ENCODE results near the gene RABIF.
"Not testable (repeated sequence)": the region's sequence is repeated elsewhere in the genome, so short reads cannot be mapped to it uniquely, and the experiment has no call there.

RABIF gene

GRCh38 chr1:202888531-202889360 is at the start of gene RABIF:
TSS of gene RABIF (minus strand) at chr1:202889149. CDS start at chr1:202889098, 51 bp downstream.
- Mint-ChIP-seq H3K4me3 (peak within 1 kb of the TSS; percentile 81), H3K9me3 (no peaks in the 10 kb centered on the region), H3K27ac (peak within 1 kb of the TSS; percentile 79), H3K27me3 (no peaks in the 10 kb centered on the region), H3K36me3 (peaks cover 21% of the 10 kb centered on the region), H3K4me1 (peaks cover 9% of the 10 kb centered on the region)
- ATAC-seq: peak; percentile 96

GRCh38 chr1:202938287-202938925 is 49.5 kb upstream of the RABIF start:
- Mint-ChIP-seq H3K4me1 (peaks cover 12% of the 10 kb centered on the region), H3K4me3 (no peak overlapping the region), H3K36me3 (peaks cover 27% of the 10 kb centered on the region), H3K27ac (no peak overlapping the region), H3K9me3 (no peaks in the 10 kb centered on the region), H3K27me3 (no peaks in the 10 kb centered on the region)
- ATAC-seq: no peak

GRCh38 chr1:202936409-202936808 is 47.5 kb upstream of the RABIF start:
- peaks cover 13% of the 10 kb centered on the region for H3K4me1 Mint-ChIP-seq
- not testable (repeated sequence) for H3K4me3 Mint-ChIP-seq, H3K9me3 Mint-ChIP-seq, H3K36me3 Mint-ChIP-seq, H3K27me3 Mint-ChIP-seq, ATAC-seq, H3K27ac Mint-ChIP-seq

- Mint-ChIP-seq H3K9me3 (peaks cover 4% of the 10 kb centered on the region), H3K4me1 (peaks cover 13% of the 10 kb centered on the region), H3K27me3 (no peaks in the 10 kb centered on the region), H3K4me3 (no peak overlapping the region), H3K36me3 (peaks cover 3% of the 10 kb centered on the region), H3K27ac (no peak overlapping the region)
- no peak for ATAC-seq
Observed at GRCh38 chr1:202935844-202936243, 46.9 kb upstream of the RABIF start.

GRCh38 chr1:202934755-202935154 is 45.8 kb upstream of the RABIF start:
- Mint-ChIP-seq H3K36me3 (no peaks in the 10 kb centered on the region), H3K4me3 (no peak overlapping the region), H3K4me1 (peaks cover 13% of the 10 kb centered on the region), H3K27me3 (no peaks in the 10 kb centered on the region), H3K9me3 (peaks cover 4% of the 10 kb centered on the region), H3K27ac (no peak overlapping the region)
- ATAC-seq: no peak

- no peaks in the 10 kb centered on the region for H3K27me3 Mint-ChIP-seq
- H3K4me1 Mint-ChIP-seq: peaks cover 13% of the 10 kb centered on the region
- no peak for ATAC-seq
- H3K9me3 Mint-ChIP-seq: peaks cover 4% of the 10 kb centered on the region
- no peaks in the 10 kb centered on the region for H3K36me3 Mint-ChIP-seq
- H3K27ac Mint-ChIP-seq: no peak overlapping the region
- H3K4me3 Mint-ChIP-seq: no peak overlapping the region
Observed at GRCh38 chr1:202932476-202932875, 43.5 kb upstream of the RABIF start.

- Mint-ChIP-seq H3K9me3 (no peaks in the 10 kb centered on the region), H3K36me3 (peaks cover 16% of the 10 kb centered on the region), H3K27ac (peak within 1 kb of the TSS; percentile 89), H3K27me3 (no peaks in the 10 kb centered on the region), H3K4me1 (peaks cover 40% of the 10 kb centered on the region), H3K4me3 (peak within 1 kb of the TSS; percentile 89)
- ATAC-seq: peak; percentile 98
Observed at GRCh38 chr1:202926581-202927491, 37.9 kb upstream of the RABIF start, which contains the start of gene KLHL12. TSS of gene KLHL12 (minus strand) at chr1:202927234. CDS start at chr1:202925162, 2,072 bp downstream.

- no peak for ATAC-seq
- H3K27me3 Mint-ChIP-seq: no peaks in the 10 kb centered on the region
- H3K4me1 Mint-ChIP-seq: peaks cover 40% of the 10 kb centered on the region
- H3K4me3 Mint-ChIP-seq: no peak overlapping the region
- no peaks in the 10 kb centered on the region for H3K9me3 Mint-ChIP-seq
- H3K27ac Mint-ChIP-seq: no peak overlapping the region
- peaks cover 16% of the 10 kb centered on the region for H3K36me3 Mint-ChIP-seq
Observed at GRCh38 chr1:202923533-202923932, 34.6 kb upstream of the RABIF start.

GRCh38 chr1:202919615-202920014 is 30.7 kb upstream of the RABIF start:
- Mint-ChIP-seq H3K4me1 (peaks cover 25% of the 10 kb centered on the region), H3K27me3 (no peaks in the 10 kb centered on the region), H3K27ac (no peak overlapping the region), H3K4me3 (no peak overlapping the region), H3K9me3 (no peaks in the 10 kb centered on the region), H3K36me3 (peaks cover 32% of the 10 kb centered on the region)
- no peak for ATAC-seq

- ATAC-seq: no peak
- Mint-ChIP-seq H3K9me3 (no peaks in the 10 kb centered on the region), H3K4me1 (no peaks in the 10 kb centered on the region), H3K27ac (no peak overlapping the region), H3K36me3 (peaks cover 55% of the 10 kb centered on the region), H3K4me3 (no peak overlapping the region), H3K27me3 (no peaks in the 10 kb centered on the region)
Observed at GRCh38 chr1:202915146-202915545, 26.2 kb upstream of the RABIF start.

- H3K36me3 Mint-ChIP-seq: peaks cover 56% of the 10 kb centered on the region
- H3K27me3 Mint-ChIP-seq, ATAC-seq, H3K9me3 Mint-ChIP-seq, H3K4me3 Mint-ChIP-seq, H3K27ac Mint-ChIP-seq, H3K4me1 Mint-ChIP-seq: not testable (repeated sequence)
Observed at GRCh38 chr1:202912476-202912875, 23.5 kb upstream of the RABIF start.

GRCh38 chr1:202909494-202909893 is 20.5 kb upstream of the RABIF start:
- H3K9me3 Mint-ChIP-seq: no peaks in the 10 kb centered on the region
- H3K36me3 Mint-ChIP-seq: peaks cover 48% of the 10 kb centered on the region
- no peak for ATAC-seq

GRCh38 chr1:202908998-202909397 is 20.0 kb upstream of the RABIF start:
- no peak overlapping the region for H3K4me3 Mint-ChIP-seq
- no peaks in the 10 kb centered on the region for H3K27me3 Mint-ChIP-seq
- no peaks in the 10 kb centered on the region for H3K4me1 Mint-ChIP-seq
- H3K27ac Mint-ChIP-seq: no peak overlapping the region
- peaks cover 45% of the 10 kb centered on the region for H3K36me3 Mint-ChIP-seq
- no peaks in the 10 kb centered on the region for H3K9me3 Mint-ChIP-seq
- no peak for ATAC-seq

More at GRCh38 chr1:202909494-202909893, 20.5 kb upstream of the RABIF start:
- no peaks in the 10 kb centered on the region for H3K4me1 Mint-ChIP-seq
- H3K27me3 Mint-ChIP-seq: no peaks in the 10 kb centered on the region
- H3K4me3 Mint-ChIP-seq: no peak overlapping the region
- H3K27ac Mint-ChIP-seq: no peak overlapping the region

- Mint-ChIP-seq H3K27ac (no peak overlapping the region), H3K9me3 (no peaks in the 10 kb centered on the region), H3K27me3 (no peaks in the 10 kb centered on the region), H3K36me3 (peaks cover 38% of the 10 kb centered on the region), H3K4me1 (no peaks in the 10 kb centered on the region), H3K4me3 (no peak overlapping the region)
- no peak for ATAC-seq
Observed at GRCh38 chr1:202905331-202905730, 16.4 kb upstream of the RABIF start.

- not testable (repeated sequence) for H3K4me3 Mint-ChIP-seq, H3K9me3 Mint-ChIP-seq, H3K27ac Mint-ChIP-seq, ATAC-seq, H3K4me1 Mint-ChIP-seq, H3K27me3 Mint-ChIP-seq
- peaks cover 32% of the 10 kb centered on the region for H3K36me3 Mint-ChIP-seq
Observed at GRCh38 chr1:202903808-202904207, 14.9 kb upstream of the RABIF start.
